T-cell (primary cell): ENCODE results near the gene TMED10. TPM values are rescaled to one million over a fixed set of nuclear protein-coding genes. Genes with fewer than 3 reads are reported as not detected.

ENCODE experiments used
- ATAC-seq, 4 experiments: fragments of 200-7000 bp in 3 of 4; fragments of 150-1000 bp in 1 of 4; cut with Tn5 transposase; replicated peaks in 1 of 4; 1 replicate in 3 of 4; 2 replicates in 1 of 4; pipeline ENCODE4 v1.10.0; 2021; ENCODE audit warnings: moderate library complexity in 3 of 4, mild to moderate bottlenecking in 2 of 4, moderate number of reproducible peaks in 1 of 4
- CTCF ChIA-PET, 2 donors: fragments of 300-600 bp; sonication (Branson Sonifier 250); formaldehyde crosslinking; loops; one replicate each; lab custom pipeline; 2022; ENCODE audit warnings: antibody characterized with exemption in 2 of 2; lab: Charles Lee
- POLR2A ChIA-PET, 2 donors: fragments of 300-600 bp; sonication (Branson Sonifier 250); formaldehyde crosslinking; loops; one replicate each; lab custom pipeline; 2022; ENCODE audit warnings: antibody characterized with exemption in 2 of 2; lab: Charles Lee
- DNase-seq, 35 experiments: peaks; one replicate each; pipeline versions ENCODE4 v3.0.0 to v3.0.0-alpha.2; 2013 to 2023
- H3K27ac ChIP-seq: one replicate; pipeline ENCODE4 v1.5.1; 2013; ENCODE audit warnings: low read length
- H3K27me3 ChIP-seq, 2 experiments: replicated peaks in 1 of 2; 1 replicate in 1 of 2; 2 replicates in 1 of 2; pipeline versions ENCODE4 v1.6.1 to v1.7.0; 2013; ENCODE audit warnings: low read length in 1 of 2, mixed read lengths in 1 of 2; ENCODE audit not compliant: control insufficient read depth in 2 of 2, insufficient read depth in 2 of 2; ENCODE audit errors: extremely low read depth in 1 of 2
- H3K36me3 ChIP-seq, 2 donors: 1 replicate in 1 of 2; 2 replicates in 1 of 2; pipeline versions ENCODE4 v1.6.1 to v1.7.0; 2013; ENCODE audit warnings: low read length in 1 of 2; ENCODE audit not compliant: control insufficient read depth in 2 of 2, insufficient read depth in 1 of 2; ENCODE audit errors: extremely low read depth in 1 of 2
- H3K4me1 ChIP-seq, 2 experiments: 1 replicate in 1 of 2; 2 replicates in 1 of 2; pipeline versions ENCODE4 v1.6.1 to v1.7.0; 2013; ENCODE audit warnings: low read length in 2 of 2, mixed read lengths in 1 of 2; ENCODE audit not compliant: insufficient read depth in 2 of 2, control insufficient read depth in 1 of 2; ENCODE audit errors: extremely low read depth in 1 of 2
- H3K4me3 ChIP-seq, 2 donors: 1 replicate in 1 of 2; 2 replicates in 1 of 2; pipeline versions ENCODE4 v1.5.1 to v1.7.0; 2013; ENCODE audit warnings: mild to moderate bottlenecking in 2 of 2, low read length in 1 of 2, moderate library complexity in 1 of 2; ENCODE audit not compliant: control insufficient read depth in 1 of 2; ENCODE audit errors: extremely low read depth in 1 of 2
- H3K9me3 ChIP-seq: 2 replicates; pipeline ENCODE4 v1.7.0; 2013
- H3K27ac Mint-ChIP-seq, 2 donors: one replicate each; pipeline ENCODE4 v1.8.0; 2020 to 2021; ENCODE audit warnings: mild to moderate bottlenecking in 2 of 2, mixed read lengths in 2 of 2
- H3K27me3 Mint-ChIP-seq, 2 donors: one replicate each; pipeline ENCODE4 v1.8.0; 2021 to 2022; ENCODE audit warnings: mixed read lengths in 2 of 2
- H3K36me3 Mint-ChIP-seq: one replicate; pipeline ENCODE4 v1.8.0; 2021; ENCODE audit warnings: mixed read lengths
- H3K4me1 Mint-ChIP-seq, 3 donors: one replicate each; pipeline ENCODE4 v1.8.0; 2020 to 2022; ENCODE audit warnings: mixed read lengths in 3 of 3, mild to moderate bottlenecking in 1 of 3
- H3K4me3 Mint-ChIP-seq, 3 donors: one replicate each; pipeline ENCODE4 v1.8.0; 2020 to 2022; ENCODE audit warnings: mild to moderate bottlenecking in 3 of 3, mixed read lengths in 3 of 3, moderate library complexity in 3 of 3
- H3K9me3 Mint-ChIP-seq, 3 donors: one replicate each; pipeline ENCODE4 v1.8.0; 2020 to 2022; ENCODE audit warnings: mixed read lengths in 3 of 3
- WGBS: methylation state at CpG from one replicate; pipeline ENCODE4 v1.1.5; 2013; ENCODE audit warnings: missing lambda C conversion rate; ENCODE audit not compliant: insufficient coverage; 5-methylcytosine and 5-hydroxymethylcytosine counted together
- total RNA-seq, 35 experiments: library from RNA in 6 of 35; stranded (reverse) in 6 of 35; fragments of 120-200 nt in 1 of 35; gene quantifications; one replicate each; pipeline versions ENCODE4 v1.2.1 to v1.2.4 and lab custom pipeline; 2013 to 2026

TMED10 gene
- total RNA-seq, 5 donors from 2014 or later (not counting 1 experiment from before 2014, with no cell fraction given) = 143 to 193 (median 151) TPM

- Mint-ChIP-seq H3K9me3 (no peaks in the 10 kb centered on the region), H3K4me3 (no peak overlapping the region), H3K36me3 (no peaks in the 10 kb centered on the region), H3K27me3 (no peaks in the 10 kb centered on the region), H3K4me1 (peaks cover 6 to 15% (median 9%) of the 10 kb centered on the region in 3 donors), H3K27ac (no peak overlapping the region)
- no peaks in the 10 kb centered on the region for H3K36me3 ChIP-seq
- WGBS = no CpG with 5 or more reads among the region's 3 CpGs
- CTCF ChIA-PET = interaction anchor here in 1 of 2 donors (1.0 kb wide), 1 partner anchor 76 kb away, joined by 3 read pairs; no protein-coding TSS in a partner anchor
- no peaks in the 10 kb centered on the region for H3K9me3 ChIP-seq
- ATAC-seq (no peak), DNase-seq (no peak)
- no peak overlapping the region for H3K27ac ChIP-seq
- H3K4me1 ChIP-seq = peaks cover 3 to 5% of the 10 kb centered on the region in 2 experiments
- H3K4me3 ChIP-seq = no peak overlapping the region
- no peaks in the 10 kb centered on the region for H3K27me3 ChIP-seq
- POLR2A ChIA-PET = no interaction called here
These were observed 29.8 kb upstream of the TMED10 start for GRCh38 chr14:75206190-75206589.

DNA sequence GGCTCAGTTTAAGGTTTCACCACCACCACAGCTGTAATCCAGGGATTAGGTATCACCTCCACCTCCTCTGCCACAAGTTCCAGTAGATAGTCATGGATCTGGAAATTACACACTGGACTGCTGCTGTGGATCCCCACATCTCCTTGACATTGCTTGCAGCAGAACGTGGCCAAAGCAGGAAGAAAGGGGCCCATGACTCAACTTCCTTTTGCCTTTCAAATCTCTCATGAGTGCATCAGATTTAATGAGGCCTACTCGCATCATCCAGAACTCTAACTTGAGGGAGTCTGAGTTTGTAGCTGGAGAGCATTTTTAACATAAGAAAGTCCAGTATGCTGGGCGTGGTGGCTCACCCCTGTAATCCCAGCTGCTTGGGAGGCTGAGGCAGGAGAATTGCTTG is 29.2 kb upstream of the TMED10 start:
- H3K36me3 ChIP-seq = no peaks in the 10 kb centered on the region
- peaks cover 6 to 15% (median 9%) of the 10 kb centered on the region in 3 donors for H3K4me1 Mint-ChIP-seq
- ChIA-PET CTCF (interaction anchor here (0.6 to 1.0 kb wide), 2 partner anchors 76 to 123 kb away, joined by 3 to 6 read pairs; no protein-coding TSS in a partner anchor), POLR2A (interaction anchor here in 1 of 2 donors (0.7 kb wide), 1 partner anchor 96 kb away, joined by 3 read pairs; no protein-coding TSS in a partner anchor)
- H3K27ac ChIP-seq = no peak overlapping the region
- H3K4me1 ChIP-seq = peaks cover 3 to 5% of the 10 kb centered on the region in 2 experiments
- H3K27ac Mint-ChIP-seq = peak overlapping the region; percentile 7 to 75
- H3K4me3 ChIP-seq = no peak overlapping the region
- ATAC-seq (peak in 2 of 4 experiments; percentile 31 to 58), DNase-seq (no peak)
- no peaks in the 10 kb centered on the region for H3K36me3 Mint-ChIP-seq
- WGBS = 60% methylated on average over 2 of the region's 3 CpGs
- no peak overlapping the region for H3K4me3 Mint-ChIP-seq
- no peaks in the 10 kb centered on the region for H3K9me3 ChIP-seq
- H3K9me3 Mint-ChIP-seq = no peaks in the 10 kb centered on the region
- H3K27me3 ChIP-seq = no peaks in the 10 kb centered on the region
- no peaks in the 10 kb centered on the region for H3K27me3 Mint-ChIP-seq

DNA sequence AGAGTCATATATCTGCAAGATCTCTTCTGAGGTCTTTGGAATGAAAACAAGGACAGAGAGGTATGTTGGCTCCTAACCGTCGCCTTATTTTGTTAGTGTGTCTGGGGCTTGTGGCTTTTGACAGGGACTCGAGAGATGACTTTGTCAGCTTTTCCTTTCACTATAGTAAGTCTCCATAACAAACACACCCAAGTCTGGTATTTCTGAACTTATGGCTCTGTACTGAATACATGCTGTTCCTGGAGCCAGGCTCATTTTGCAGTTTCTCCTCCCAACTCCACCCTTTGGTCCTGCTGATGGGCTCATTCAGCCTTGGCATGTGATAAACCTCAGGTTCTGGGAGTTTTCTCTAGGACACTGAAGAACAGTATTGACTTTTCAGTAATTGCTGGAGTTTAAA is 27.7 kb upstream of the TMED10 start:
- no peak overlapping the region for H3K27ac Mint-ChIP-seq
- ChIA-PET POLR2A (no interaction called here), CTCF (interaction anchor here in 1 of 2 donors (1.0 kb wide), 1 partner anchor 44 kb away, joined by 3 read pairs; no protein-coding TSS in a partner anchor)
- Histone ChIP-seq H3K4me3 (no peak overlapping the region), H3K27me3 (no peaks in the 10 kb centered on the region), H3K9me3 (no peaks in the 10 kb centered on the region), H3K4me1 (peaks cover 3 to 5% of the 10 kb centered on the region in 2 experiments), H3K36me3 (no peaks in the 10 kb centered on the region), H3K27ac (no peak overlapping the region)
- peaks cover 6 to 15% (median 9%) of the 10 kb centered on the region in 3 donors for H3K4me1 Mint-ChIP-seq
- WGBS = 100% methylated on average over 1 of the region's 3 CpGs
- no peaks in the 10 kb centered on the region for H3K9me3 Mint-ChIP-seq
- no peak for DNase-seq
- no peaks in the 10 kb centered on the region for H3K27me3 Mint-ChIP-seq
- H3K36me3 Mint-ChIP-seq = no peaks in the 10 kb centered on the region
- H3K4me3 Mint-ChIP-seq = no peak overlapping the region
- no peak for ATAC-seq

- ATAC-seq = no peak
- no peaks in the 10 kb centered on the region for H3K9me3 Mint-ChIP-seq
- Histone ChIP-seq H3K9me3 (no peaks in the 10 kb centered on the region), H3K27ac (no peak overlapping the region), H3K4me1 (peaks cover 3 to 5% of the 10 kb centered on the region in 2 experiments), H3K4me3 (no peak overlapping the region), H3K36me3 (no peaks in the 10 kb centered on the region), H3K27me3 (no peaks in the 10 kb centered on the region)
- no peaks in the 10 kb centered on the region for H3K36me3 Mint-ChIP-seq
- DNase-seq = no peak
- H3K27me3 Mint-ChIP-seq = no peaks in the 10 kb centered on the region
- peaks cover 6 to 15% (median 9%) of the 10 kb centered on the region in 3 donors for H3K4me1 Mint-ChIP-seq
- no peak overlapping the region for H3K4me3 Mint-ChIP-seq
- WGBS = no CpG with 5 or more reads among the region's 2 CpGs
- no peak overlapping the region for H3K27ac Mint-ChIP-seq
- ChIA-PET CTCF (interaction anchor here in 1 of 2 donors (0.6 to 0.7 kb wide), 3 partner anchors 33 to 555 kb away, joined by 3 to 5 read pairs (median 4); no protein-coding TSS in a partner anchor), POLR2A (interaction anchor here in 1 of 2 donors (0.7 kb wide), 1 partner anchor 8 kb away, joined by 9 read pairs; no protein-coding TSS in a partner anchor)
These were observed 26.2 kb upstream of the TMED10 start for GRCh38 chr14:75202657-75203056.

GRCh38 chr14:75201087-75201486 is 24.7 kb upstream of the TMED10 start:
- Histone ChIP-seq H3K4me3 (no peak overlapping the region), H3K27ac (no peak overlapping the region), H3K36me3 (no peaks in the 10 kb centered on the region), H3K27me3 (no peaks in the 10 kb centered on the region), H3K9me3 (no peaks in the 10 kb centered on the region), H3K4me1 (peaks cover 3 to 5% of the 10 kb centered on the region in 2 experiments)
- peaks cover 6 to 13% (median 6%) of the 10 kb centered on the region in 3 donors for H3K4me1 Mint-ChIP-seq
- no CpG with 5 or more reads among the region's 6 CpGs for WGBS
- no peak overlapping the region for H3K27ac Mint-ChIP-seq
- no peaks in the 10 kb centered on the region for H3K9me3 Mint-ChIP-seq
- no peaks in the 10 kb centered on the region for H3K27me3 Mint-ChIP-seq
- no peaks in the 10 kb centered on the region for H3K36me3 Mint-ChIP-seq
- ChIA-PET CTCF (no interaction called here), POLR2A (no interaction called here)
- ATAC-seq (no peak), DNase-seq (no peak)
- no peak overlapping the region for H3K4me3 Mint-ChIP-seq

DNA sequence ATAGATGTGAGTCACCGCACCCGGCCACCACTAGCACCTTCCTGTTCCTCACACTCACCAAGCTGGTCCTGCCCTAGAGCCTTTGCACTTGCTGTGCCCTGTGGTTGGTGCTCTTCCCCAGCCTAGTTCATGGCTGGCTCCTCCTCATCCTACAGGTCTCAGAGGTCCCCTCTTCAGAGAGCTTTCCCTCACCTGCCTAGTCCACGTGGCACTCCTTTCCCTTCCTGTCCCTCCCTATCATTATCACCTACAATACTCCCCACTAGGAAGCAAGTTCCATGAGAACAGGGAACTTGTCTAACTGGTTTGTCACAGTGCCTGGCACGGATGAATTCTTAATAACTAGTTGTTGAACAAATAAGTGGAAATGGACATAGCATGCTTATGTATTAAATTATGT is 24.0 kb upstream of the TMED10 start:
- CTCF ChIA-PET = no interaction called here

More for the DNA sequence above, 24.0 kb upstream of the TMED10 start:
- H3K36me3 ChIP-seq = no peaks in the 10 kb centered on the region
- H3K9me3 Mint-ChIP-seq = no peaks in the 10 kb centered on the region
- H3K27me3 ChIP-seq = no peaks in the 10 kb centered on the region
- no peaks in the 10 kb centered on the region for H3K27me3 Mint-ChIP-seq
- H3K36me3 Mint-ChIP-seq = no peaks in the 10 kb centered on the region
- no peaks in the 10 kb centered on the region for H3K9me3 ChIP-seq
- peaks cover under 1 to 8% (median 2%) of the 10 kb centered on the region in 3 donors for H3K4me1 Mint-ChIP-seq
- no peak overlapping the region for H3K27ac ChIP-seq
- peaks cover under 1% of the 10 kb centered on the region in 2 experiments for H3K4me1 ChIP-seq
- POLR2A ChIA-PET = no interaction called here
- H3K27ac Mint-ChIP-seq = no peak overlapping the region
- no peak overlapping the region for H3K4me3 Mint-ChIP-seq
- H3K4me3 ChIP-seq = no peak overlapping the region
- DNase-seq = no peak
- WGBS = 73% methylated on average over 3 of the region's 4 CpGs
- no peak for ATAC-seq
